Type B pancreatic cell (in vitro differentiated cells): ENCODE measurements around the gene SDHAF4. TPM values are rescaled to one million over a fixed set of nuclear protein-coding genes. Genes with fewer than 3 reads are reported as not detected.
"Not testable (repeated sequence)": the region's sequence is repeated elsewhere in the genome, so short reads cannot be mapped to it uniquely, and the experiment has no call there.

Source experiments
- DNase-seq: peaks from one replicate; pipeline ENCODE4 v3.0.0; 2021; ENCODE audit warnings: mixed read lengths; ENCODE audit not compliant: unreplicated experiment; ENCODE audit errors: extremely low spot score
- H3K27ac Mint-ChIP-seq: 2 replicates; pipeline ENCODE4 v1.8.0; 2021; ENCODE audit warnings: mild to moderate bottlenecking, mixed read lengths
- H3K27me3 Mint-ChIP-seq: 2 replicates; pipeline ENCODE4 v1.8.0; 2021; ENCODE audit warnings: mixed read lengths
- H3K36me3 Mint-ChIP-seq: 2 replicates; pipeline ENCODE4 v1.8.0; 2021; ENCODE audit warnings: mixed read lengths
- H3K4me1 Mint-ChIP-seq: one replicate; pipeline ENCODE4 v1.8.0; 2021; ENCODE audit warnings: mixed read lengths; ENCODE audit not compliant: unreplicated experiment
- H3K4me3 Mint-ChIP-seq: 2 replicates; pipeline ENCODE4 v1.8.0; 2021; ENCODE audit warnings: mild to moderate bottlenecking, mixed read lengths
- H3K9me3 Mint-ChIP-seq: 2 replicates; pipeline ENCODE4 v1.8.0; 2021; ENCODE audit warnings: mixed read lengths
- CTCF ChIP-seq: fragments of 200-600 bp; sonication (generic); conservative IDR thresholded peaks from 2 replicates; pipeline ENCODE4 v1.5.0; 2021; ENCODE audit warnings: antibody characterized with exemption, mild to moderate bottlenecking
- total RNA-seq: library from RNA; stranded (reverse); gene quantifications from 2 replicates; pipeline ENCODE4 v1.2.1, GENCODE V29; 2021; ENCODE audit warnings: low replicate concordance

Gene SDHAF4
- total RNA-seq, 1 donor from 2014 or later = 17.6 TPM

DNA sequence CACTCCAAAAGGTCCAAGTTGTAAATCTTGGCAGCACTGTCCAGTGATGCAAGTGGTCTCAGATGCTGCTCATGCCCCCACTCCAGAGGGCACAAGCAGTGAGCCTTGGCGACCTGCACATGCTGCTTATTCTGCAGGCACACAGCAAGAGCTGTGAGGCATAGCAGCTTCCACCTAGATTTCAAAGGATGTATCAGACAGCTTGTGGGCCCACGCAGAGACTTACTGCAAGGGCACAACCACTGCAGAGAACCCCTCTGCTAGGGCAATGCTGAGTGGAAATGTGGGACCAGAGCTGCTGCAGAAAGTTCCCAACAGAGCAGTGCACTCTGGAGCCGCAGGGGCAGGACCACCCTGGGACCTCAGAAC, 26.4 kb downstream of the SDHAF4 start:
- Mint-ChIP-seq H3K27ac (no peak overlapping the region), H3K9me3 (no peaks in the 10 kb centered on the region), H3K4me1 (no peaks in the 10 kb centered on the region), H3K27me3 (no peaks in the 10 kb centered on the region), H3K4me3 (no peak overlapping the region), H3K36me3 (peaks cover 9% of the 10 kb centered on the region)
- DNase-seq = no peak
- no peak for TF ChIP-seq CTCF

DNA sequence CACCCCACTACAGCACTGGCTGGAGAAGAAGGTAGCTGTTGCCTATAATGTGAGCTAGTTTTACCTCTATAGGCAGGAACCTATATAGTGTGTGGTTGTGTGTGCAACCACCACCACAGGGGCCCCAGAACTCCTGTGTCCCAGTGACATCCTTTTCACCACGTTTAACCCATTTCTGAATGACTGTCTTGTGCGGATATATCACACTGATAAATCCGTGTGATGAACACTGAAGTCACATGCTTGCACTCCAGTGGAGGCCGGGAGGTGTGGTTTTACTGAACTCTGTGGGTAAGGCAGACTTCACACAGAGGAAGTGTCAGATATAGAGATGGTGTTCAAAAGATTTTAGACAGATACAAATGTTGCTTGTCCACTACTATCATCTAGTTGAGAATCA, 32.5 kb downstream of the SDHAF4 start:
- H3K4me3 Mint-ChIP-seq = no peak overlapping the region
- DNase-seq = no peak
- no peaks in the 10 kb centered on the region for H3K4me1 Mint-ChIP-seq
- H3K36me3 Mint-ChIP-seq = no peaks in the 10 kb centered on the region
- TF ChIP-seq CTCF = no peak
- no peaks in the 10 kb centered on the region for H3K27me3 Mint-ChIP-seq
- peaks cover 8% of the 10 kb centered on the region for H3K9me3 Mint-ChIP-seq
- H3K27ac Mint-ChIP-seq = no peak overlapping the region

GRCh38 chr6:70601014-70601413, 34.3 kb downstream of the SDHAF4 start:
- H3K27ac Mint-ChIP-seq = no peak overlapping the region
- peaks cover 13% of the 10 kb centered on the region for H3K9me3 Mint-ChIP-seq
- DNase-seq = no peak
- no peaks in the 10 kb centered on the region for H3K27me3 Mint-ChIP-seq
- H3K4me1 Mint-ChIP-seq = no peaks in the 10 kb centered on the region
- no peaks in the 10 kb centered on the region for H3K36me3 Mint-ChIP-seq
- no peak overlapping the region for H3K4me3 Mint-ChIP-seq
- TF ChIP-seq CTCF = no peak

DNA sequence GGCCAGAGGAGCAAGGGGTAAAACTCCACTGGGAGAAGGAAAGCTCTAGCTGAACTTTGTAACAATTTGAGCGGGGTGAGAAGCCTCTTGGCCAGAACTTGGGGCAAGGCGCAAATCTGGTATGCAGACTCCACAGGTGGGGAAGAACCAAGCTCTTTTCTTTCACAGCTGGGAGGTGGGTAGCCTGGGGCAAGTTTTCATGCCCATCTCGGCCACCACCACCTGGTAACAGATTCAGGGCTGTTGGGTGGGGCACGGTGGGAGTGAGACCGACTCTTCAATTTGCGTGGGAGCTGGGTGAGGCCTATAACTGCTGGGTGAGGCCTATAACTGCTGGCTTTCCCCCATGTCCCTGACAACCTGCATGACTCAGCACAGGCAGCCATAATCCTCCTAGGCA, 37.5 kb downstream of the SDHAF4 start:
- Mint-ChIP-seq H3K27ac (no peak overlapping the region), H3K4me3 (no peak overlapping the region), H3K4me1 (no peaks in the 10 kb centered on the region), H3K27me3 (no peaks in the 10 kb centered on the region), H3K9me3 (peaks cover 13% of the 10 kb centered on the region), H3K36me3 (no peaks in the 10 kb centered on the region)
- no peak for TF ChIP-seq CTCF
- DNase-seq = no peak

DNA sequence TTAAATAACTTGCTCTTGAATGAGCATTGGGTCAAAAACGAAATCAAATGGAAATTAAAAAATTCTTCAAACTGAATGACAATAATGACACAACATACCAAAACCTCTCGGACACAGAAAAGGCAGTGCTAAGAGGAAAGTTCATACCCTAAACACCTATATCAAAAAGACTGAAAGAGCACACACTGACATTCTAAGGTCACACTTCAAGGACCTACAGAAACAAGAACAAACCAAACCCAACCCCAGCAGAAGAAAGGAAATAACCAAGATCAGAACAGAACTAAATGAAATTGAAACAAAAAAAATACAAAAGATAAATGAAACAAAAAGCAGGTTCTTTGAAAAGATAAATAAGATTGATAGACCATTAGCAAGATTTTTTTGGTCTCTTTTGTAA, 40.6 kb downstream of the SDHAF4 start:
- H3K36me3 Mint-ChIP-seq, DNase-seq, H3K4me3 Mint-ChIP-seq, H3K4me1 Mint-ChIP-seq, H3K27me3 Mint-ChIP-seq, H3K27ac Mint-ChIP-seq: not testable (repeated sequence)
- H3K9me3 Mint-ChIP-seq = peaks cover 13% of the 10 kb centered on the region

- H3K27me3 Mint-ChIP-seq, H3K9me3 Mint-ChIP-seq, H3K36me3 Mint-ChIP-seq, H3K27ac Mint-ChIP-seq, DNase-seq, H3K4me1 Mint-ChIP-seq, H3K4me3 Mint-ChIP-seq: not testable (repeated sequence)
These were observed 42.5 kb downstream of the SDHAF4 start for GRCh38 chr6:70609181-70609580.

GRCh38 chr6:70616728-70617260, 50.1 kb downstream of the SDHAF4 start:
- no peak for TF ChIP-seq CTCF
- no peak overlapping the region for H3K4me3 Mint-ChIP-seq

More at GRCh38 chr6:70616728-70617260, 50.1 kb downstream of the SDHAF4 start:
- Mint-ChIP-seq H3K4me1 (no peaks in the 10 kb centered on the region), H3K9me3 (no peaks in the 10 kb centered on the region), H3K27ac (no peak overlapping the region), H3K27me3 (peaks cover under 1% of the 10 kb centered on the region), H3K36me3 (no peaks in the 10 kb centered on the region)
- DNase-seq = no peak
